PC-9 (cell line): ENCODE data around the gene SBF1.

ENCODE experiments used
- EZH2 ChIP-seq: fragments of 200-600 bp; sonication (generic); IDR thresholded peaks from 2 replicates; pipeline ENCODE4 v1.8.0; 2017; ENCODE audit warnings: antibody characterized with exemption, low read depth
- TF ChIP-seq, protein P1 (sequence below): fragments of 200-600 bp; sonication (generic); conservative IDR thresholded peaks from 2 replicates; pipeline ENCODE4 v1.6.1; 2017; ENCODE audit warnings: mixed run types, antibody characterized with exemption, mild to moderate bottlenecking, moderate library complexity

DNA sequence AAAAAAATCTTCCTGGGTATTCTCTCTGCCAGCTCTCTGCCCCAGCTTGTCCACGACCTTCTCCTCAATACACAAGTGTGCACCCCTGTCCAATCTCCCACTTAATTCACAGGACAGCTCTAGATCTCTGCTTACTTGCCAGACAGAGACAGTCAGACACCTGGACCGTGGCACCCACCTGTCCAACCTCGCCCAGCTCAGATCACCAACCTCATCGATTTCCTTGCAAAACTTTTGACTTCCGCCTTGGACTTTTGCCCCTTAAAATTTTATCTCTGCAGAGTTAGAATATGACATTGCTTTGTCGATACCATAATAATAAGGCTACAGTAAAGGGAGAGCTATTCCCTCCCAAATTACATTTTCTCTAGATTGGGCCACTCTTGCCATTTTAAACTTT, 22.3 kb upstream of the SBF1 start:
- TF ChIP-seq, protein P1, sequence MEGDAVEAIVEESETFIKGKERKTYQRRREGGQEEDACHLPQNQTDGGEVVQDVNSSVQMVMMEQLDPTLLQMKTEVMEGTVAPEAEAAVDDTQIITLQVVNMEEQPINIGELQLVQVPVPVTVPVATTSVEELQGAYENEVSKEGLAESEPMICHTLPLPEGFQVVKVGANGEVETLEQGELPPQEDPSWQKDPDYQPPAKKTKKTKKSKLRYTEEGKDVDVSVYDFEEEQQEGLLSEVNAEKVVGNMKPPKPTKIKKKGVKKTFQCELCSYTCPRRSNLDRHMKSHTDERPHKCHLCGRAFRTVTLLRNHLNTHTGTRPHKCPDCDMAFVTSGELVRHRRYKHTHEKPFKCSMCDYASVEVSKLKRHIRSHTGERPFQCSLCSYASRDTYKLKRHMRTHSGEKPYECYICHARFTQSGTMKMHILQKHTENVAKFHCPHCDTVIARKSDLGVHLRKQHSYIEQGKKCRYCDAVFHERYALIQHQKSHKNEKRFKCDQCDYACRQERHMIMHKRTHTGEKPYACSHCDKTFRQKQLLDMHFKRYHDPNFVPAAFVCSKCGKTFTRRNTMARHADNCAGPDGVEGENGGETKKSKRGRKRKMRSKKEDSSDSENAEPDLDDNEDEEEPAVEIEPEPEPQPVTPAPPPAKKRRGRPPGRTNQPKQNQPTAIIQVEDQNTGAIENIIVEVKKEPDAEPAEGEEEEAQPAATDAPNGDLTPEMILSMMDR, result no peak
- no peak for TF ChIP-seq EZH2
